ENCODE data around the gene TKFC.

The TKFC gene

DNA sequence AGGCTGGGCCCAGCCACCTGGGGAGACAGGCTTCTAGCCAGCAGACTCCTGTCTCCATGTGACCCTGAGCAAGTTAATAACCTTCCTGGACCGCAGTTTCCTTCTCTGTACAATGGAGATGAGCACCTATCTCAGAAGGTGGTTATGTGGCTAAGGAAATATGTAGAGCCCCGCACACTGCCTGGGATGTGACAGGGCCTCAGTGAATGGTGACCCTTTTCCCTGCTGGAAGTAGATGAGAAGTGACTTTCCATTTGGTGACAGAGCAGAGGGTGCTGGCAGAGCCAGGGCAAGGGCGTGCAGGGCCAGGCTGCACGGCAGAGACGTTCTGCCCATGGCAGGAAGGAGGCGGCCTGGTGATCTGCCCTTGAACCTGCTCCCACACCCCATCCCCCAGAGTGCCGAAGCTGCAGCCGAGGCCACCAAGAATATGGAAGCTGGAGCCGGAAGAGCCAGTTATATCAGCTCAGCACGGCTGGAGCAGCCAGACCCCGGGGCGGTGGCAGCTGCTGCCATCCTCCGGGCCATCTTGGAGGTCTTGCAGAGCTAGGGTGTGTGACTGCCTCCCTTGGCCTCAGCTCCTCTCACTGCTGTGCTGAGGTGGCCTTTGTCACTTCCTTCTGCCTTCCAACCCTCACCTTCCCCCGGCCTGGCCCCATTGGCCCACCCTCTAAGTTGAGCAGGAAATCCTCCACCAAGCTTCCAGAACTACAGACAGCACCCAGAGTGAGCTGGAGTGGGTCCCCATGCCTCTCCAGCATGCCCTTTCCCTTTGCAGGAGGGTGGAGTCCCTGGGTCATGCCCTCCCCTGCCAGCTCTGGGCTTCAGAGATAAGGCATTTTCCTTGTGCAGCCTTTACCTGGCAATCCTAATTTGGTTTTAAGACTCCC, 13.2 kb downstream of the TKFC start:
- peak; percentile 11 to 34 for DNase-seq

DNA sequence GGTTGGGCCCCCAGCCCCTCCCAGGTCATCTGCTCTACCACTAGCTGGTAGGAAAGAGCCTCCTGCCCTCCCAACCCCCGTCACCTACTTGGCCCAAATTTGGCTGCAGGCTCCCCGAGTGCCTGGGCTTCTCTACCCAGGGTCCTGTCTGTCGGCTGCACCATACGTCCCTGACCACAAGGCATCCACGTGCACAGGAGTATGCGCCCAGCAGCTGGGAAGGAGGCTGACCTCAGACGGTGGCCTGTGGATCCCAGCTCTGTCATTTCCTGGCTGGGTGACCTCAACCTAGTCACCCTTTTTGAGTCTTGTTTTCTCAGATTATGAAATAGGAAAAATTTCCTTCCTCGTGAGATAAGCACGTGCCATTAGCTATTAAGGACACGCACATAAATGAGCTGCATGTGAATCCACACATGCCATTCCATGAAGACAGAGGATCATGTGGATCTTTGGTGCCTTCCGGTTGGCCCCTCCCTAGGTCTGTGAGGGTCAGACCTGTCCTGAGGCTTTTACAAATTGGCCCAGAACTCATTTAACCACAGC, 15.0 kb downstream of the TKFC start:
- no peak for DNase-seq

DNA sequence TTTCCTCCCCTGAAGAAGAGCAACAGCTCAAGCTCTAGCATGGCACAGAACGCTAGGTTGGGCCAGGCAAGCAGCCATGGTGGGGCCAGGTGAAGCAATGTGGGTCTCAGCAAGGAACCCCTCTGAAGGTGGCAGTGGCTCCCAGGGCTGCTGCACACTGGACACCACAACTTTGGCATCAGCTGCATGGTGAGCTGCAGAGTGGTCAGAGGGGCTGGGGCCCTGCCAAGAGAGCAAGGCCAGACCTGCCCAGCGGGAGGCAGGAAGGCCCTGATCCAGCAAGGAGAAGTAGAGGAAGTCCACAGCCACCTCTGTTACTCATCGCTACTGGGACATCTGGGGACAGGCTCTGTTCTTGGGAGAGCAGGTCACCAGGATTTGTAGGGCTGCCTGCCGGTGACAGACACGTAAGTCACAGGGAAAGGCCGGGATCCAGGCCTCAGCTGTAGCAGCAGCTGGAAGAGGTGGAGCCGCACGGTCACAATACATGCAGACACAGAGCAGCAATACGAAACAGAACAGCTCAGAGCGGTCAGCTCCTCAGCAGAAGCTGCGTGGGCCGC, 16.2 kb downstream of the TKFC start:
- DNase-seq, result no peak

DNA sequence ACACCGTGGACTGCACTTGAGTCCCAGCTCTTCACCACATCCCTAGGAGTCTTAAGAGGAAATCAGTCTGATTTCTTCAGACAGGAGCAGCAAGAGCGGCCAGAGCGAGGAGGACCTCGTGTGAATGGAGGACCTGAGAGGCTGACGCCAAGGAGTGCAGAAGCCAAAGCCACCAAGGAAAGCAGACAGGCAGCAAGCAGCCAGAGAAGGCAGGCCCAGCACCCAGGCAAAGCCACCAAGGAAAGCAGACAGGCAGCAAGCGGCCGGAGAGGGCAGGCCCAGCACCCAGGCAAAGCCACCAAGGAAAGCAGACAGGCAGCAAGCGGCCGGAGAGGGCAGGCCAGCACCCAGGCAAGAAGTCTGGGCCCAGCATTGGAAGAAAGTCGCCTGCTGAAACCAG, 16.9 kb downstream of the TKFC start:
- no peak for DNase-seq

DNA sequence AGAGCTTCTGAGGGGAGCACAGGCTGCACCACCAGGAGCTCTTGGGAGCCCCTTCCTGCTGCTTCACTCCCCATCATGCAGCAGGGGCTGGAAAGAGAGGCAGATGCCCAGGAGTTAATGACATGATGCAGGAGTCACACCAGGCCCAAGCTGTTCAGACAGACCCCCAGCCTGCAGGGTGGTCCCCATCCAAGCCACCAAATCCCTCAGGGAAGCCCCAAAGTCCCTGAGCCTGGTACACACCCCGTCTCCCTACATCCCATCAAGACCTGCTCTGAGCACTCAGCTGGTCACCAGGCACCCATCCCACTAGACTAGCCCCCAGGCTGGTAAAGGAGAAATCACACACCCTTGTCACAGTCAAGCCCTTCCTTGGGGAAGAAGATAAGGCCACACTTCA, 17.3 kb downstream of the TKFC start:
- no peak for DNase-seq

DNA sequence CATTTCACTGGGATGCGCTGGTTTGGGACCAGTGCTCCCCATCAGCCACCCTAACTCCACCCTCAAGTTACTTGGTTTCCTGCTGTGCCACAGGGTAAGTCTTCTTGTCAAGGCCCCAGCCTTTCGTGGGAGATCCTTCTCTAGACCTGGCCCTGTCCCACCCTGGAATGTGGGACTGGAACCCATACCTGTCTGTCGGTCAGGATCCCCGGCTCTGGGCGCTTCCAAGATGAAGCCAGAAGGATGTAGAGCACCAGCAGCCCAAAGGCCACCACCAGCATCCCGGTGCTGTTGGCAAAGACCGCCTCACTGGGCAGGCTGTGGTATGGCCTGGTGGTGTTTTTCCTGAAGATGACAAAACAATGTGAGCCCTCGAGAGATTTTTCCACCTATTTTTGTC, 17.8 kb downstream of the TKFC start:
- no peak for DNase-seq

DNA sequence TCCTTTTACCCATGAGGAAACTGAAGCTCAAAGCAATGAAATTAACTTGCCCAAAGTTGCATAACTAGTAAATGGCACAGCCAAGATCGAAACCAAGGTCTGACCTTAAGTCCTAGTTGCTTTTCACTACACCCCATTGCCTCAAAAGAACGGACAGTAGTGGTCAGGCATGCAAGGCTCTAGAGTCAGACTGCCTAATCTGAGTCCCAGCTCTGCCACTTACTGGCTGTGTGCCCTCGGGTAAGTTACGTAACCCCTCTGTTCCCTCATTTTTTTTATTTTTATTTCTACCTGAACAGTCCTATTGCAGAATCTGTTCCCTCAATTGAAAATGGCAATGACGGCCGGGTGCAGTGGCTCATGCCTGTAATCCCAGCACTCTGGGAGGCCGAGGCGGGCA, 19.0 kb downstream of the TKFC start:
- DNase-seq, result no peak

DNA sequence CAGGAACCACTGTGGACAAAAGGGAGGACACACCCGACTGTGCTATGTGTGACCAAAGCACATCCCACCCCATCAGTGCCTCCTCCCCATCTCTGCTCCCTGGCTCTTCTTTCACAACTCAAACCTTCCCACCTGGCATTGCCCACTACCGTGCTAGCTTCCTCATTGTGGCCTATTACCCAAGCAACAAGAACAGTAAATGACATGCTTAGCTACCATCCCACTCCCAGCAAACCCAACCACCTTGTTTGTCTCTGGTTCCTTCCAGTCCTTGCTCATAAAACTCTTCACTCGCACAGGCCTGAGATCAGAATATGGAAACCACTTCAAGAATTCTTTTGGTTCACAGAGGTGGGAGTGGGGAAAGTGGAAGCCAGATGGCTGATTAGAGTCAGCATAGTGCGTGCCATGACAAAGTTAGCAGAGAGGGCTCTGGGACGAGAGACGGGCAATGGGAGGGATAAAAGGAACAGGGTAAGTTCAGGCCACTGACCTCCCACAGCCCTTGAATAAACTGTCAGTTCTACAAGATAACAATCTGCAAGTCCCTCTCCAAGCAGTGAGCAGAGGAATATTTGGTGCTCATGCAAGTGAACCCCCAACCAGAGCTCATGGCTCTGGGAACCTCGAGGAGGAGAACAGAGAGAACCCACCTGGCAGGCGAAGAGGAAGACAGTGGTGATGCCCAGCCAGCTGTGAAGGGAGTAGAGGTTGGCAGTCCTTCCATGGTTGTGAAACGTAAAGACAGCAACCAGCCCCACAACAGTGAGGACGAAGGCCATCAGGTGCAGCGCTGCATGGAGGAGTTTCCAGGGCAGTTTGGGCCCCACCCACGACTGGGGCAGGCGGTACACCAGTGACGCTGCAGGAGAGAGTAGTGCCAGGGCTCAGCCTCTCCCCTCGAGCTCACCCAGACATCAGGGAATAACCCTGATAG, 20.4 kb downstream of the TKFC start:
- no peak for DNase-seq

DNA sequence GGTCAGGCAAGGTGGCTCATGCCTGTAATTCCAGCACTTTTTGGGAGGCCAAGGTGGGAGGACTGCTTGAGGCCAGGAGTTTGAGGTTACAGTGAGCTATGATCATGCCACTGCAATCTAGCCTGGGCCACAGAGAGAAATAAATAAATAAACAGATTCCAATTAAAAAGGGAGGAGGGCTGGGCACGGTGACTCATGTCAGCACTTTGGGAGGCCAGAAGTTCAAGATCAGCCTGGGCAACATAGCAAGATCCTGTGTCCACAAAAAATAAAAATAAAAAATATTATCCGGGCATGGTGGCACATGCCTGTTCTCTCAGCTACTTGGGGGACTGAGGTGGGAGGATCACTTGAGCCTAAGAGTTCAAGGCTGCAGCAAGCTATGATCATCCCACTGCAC, 21.2 kb downstream of the TKFC start:
- DNase-seq, result no peak

DNA sequence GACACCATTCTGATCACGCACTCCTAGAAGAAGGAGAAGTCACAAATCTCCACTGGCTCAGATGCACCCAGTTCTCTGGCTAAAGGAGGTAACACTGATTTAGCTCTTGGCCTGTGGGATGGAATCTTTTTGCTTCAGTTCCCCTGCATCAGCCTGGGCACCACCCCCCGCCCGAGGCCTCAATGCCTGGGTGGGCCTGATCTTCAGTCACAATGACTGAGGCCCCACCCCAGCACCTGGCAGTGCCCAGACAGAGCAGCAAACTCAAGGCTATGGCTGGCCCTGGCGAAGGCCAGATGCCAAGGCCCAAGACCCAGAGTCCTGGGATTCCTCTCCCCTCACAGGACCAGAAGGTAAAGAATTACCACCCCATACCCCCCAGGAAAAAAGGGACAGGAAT, 23.7 kb downstream of the TKFC start:
- DNase-seq, result no peak

DNA sequence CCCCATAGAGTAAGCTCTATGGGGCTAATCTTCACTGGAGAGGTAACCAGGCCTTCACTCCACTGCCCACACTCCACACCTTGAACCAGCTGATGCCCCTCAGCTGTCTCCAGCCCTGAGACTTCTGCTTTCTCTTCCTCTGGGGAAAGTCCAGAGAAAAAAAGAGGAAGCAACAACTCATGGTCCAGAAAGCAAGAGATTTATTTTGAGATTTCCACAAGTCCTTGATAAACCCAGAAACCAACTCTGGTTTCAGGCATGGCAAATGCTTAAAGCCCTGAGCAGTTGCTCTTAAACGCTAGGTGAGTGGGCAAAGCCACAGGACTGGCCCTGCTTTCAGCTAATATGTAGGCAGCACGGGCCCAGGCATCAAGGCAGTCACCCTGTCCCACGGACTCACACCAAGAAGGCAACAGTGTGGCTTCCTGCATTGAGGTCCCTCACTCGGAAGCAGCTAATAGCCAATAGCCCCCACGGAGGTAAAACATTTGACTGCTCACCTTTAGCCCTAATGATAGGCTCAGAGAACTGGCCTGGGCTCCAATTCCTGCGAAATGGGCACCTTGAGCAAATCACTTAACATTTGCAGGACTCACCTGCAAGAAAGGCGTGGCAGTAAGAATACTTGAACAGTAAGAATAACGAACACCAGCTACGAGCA, 24.3 kb downstream of the TKFC start:
- DNase-seq, result peak; percentile 68 to 69

DNA sequence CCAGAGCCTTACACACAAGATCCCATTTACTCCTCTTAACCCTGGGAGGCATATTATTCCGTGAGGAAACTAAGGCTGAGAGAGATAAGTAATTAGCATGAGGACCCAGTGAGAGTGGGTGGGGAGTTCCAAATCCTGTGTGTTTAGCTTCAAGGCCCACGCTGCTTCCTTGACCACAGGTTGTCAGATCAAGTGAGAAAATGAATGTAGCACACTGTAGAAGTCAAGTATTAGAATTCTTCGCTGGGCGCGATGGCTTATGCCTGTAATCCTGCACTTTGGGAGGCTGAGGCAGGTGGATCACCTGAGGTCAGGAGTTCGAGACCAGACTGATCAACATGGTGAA, 24.8 kb downstream of the TKFC start:
- no peak for DNase-seq

DNA sequence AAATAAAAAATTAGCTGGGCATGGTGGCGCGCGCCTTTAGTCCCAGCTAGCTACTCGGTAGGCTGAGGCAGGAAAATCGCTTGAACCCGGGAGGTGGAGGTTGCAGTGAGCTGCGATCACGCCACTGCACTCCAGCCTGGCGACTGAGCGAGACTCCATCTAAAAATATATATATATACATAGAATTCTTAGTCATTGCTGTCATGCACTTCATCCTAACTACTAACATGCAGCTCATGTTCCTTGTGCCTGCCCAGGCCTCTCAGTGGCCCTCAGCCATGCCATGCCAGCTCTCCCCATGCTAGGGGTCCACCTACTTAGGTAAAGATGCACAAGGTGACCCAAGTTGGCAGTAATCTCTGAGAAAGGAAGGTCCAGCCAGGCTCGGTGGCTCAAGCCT, 25.5 kb downstream of the TKFC start:
- no peak for DNase-seq

DNA sequence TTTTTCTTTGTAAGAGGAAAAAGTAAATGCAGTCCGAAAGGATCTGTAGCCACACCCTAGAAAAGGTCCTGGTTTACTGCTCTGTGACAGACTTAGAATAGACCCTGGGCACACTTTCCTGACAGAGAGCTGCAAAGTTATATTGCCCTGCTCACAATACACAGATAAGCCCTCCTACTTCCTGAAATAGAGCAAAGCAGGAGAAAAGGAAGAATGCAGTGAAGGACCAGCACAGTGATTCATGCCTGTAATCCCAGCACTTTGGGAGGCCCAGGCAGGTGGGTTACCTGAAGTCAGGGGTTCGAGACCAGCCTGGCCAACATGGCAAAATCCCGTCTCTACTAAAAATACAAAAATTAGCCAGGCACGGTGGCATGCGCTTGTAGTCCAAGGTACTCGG, 26.5 kb downstream of the TKFC start:
- DNase-seq, result peak; percentile 44 to 49

DNA sequence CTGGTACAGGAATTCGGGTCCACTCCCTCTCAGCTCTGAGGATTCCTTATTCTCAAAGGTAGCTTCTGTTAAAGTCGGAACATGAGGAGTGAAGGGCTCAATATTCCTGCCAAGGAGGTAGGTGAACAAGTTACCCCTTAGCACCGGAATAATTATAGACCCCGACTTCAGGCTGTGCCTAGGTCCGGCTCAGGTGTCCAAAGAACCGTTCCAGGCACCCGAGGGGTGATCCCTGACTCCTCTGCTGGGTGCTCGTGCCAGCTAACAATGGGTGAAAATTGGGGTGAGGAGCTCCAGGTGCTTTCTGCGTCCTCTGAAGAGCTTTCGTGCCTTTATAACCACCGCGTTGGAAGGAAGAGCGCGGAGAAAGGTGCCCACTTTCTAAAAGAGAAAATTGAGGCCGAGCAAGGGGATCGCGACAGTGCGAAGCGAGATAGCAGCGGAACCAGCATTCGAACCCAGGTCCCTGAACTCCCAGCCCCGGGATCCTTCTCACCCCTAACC, 28.3 kb downstream of the TKFC start:
- DNase-seq, result no peak

DNA sequence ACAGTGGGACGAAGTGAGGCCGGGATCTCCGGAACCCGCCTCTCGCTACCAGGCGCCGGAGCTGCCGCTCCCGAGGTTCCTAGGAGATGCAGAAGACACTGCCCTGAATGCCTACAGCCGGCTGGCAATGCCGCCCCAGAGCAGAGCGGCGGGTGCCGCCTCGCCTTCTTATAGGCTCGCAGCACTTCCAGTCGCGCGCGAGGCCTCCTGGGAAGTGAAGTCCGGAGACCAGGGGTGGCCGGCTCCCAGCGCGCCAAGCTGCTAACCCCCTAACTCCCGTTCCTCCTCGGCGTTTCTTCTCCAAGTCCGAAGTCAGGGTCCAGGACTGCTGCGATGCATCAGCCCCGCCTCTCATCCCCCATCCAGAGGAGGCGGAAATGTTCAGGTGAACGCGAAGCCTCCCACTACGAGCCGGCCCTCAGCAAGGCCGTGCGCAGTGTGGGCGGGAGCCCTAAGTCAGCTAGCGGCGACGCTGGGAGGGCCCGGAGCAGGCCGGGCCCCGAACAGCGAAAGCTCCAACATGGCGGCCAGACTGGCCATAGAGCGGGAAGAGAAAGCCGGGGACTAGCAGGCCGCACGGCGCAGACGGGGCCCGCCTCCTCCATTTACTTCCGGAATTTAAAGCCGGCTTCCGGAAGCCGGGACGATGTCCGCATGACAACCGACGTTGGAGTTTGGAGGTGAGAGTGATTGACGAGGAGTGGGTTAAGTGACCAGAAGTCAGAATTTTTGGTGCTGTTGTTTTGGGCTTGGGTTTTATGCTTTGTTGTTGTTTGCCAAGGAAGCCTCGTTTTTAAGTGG, 28.9 kb downstream of the TKFC start, which contains the start of the genes CYB561A3 and TMEM138:
CYB561A3 (minus strand) TSS at position 142 of the 801 bp plus-strand sequence. CDS start 5,169 bp downstream, outside the sequence.
TMEM138 (plus strand) TSS at position 634 of the 801 bp plus-strand sequence. CDS start 2,017 bp downstream, outside the sequence.
- peak; percentile 94 to 96 for DNase-seq

DNA sequence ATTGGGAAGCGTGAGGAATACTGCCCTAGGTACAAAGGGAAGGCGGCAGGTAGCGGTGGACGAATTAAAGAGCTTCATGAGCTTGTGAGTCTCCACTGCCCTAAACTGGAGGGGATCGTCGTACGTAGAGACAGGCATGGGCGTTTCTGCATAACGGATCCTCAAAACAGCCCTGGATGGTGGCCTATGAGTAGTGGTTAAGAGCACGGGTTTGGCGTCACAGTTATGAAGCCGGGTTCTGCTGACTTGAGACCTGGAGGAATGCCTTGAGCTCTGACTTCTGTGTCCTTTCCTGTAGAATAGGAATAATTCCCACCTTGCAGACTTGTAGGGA, 29.5 kb downstream of the TKFC start:
- DNase-seq, result peak in 1 of 2 experiments; percentile 43

DNA sequence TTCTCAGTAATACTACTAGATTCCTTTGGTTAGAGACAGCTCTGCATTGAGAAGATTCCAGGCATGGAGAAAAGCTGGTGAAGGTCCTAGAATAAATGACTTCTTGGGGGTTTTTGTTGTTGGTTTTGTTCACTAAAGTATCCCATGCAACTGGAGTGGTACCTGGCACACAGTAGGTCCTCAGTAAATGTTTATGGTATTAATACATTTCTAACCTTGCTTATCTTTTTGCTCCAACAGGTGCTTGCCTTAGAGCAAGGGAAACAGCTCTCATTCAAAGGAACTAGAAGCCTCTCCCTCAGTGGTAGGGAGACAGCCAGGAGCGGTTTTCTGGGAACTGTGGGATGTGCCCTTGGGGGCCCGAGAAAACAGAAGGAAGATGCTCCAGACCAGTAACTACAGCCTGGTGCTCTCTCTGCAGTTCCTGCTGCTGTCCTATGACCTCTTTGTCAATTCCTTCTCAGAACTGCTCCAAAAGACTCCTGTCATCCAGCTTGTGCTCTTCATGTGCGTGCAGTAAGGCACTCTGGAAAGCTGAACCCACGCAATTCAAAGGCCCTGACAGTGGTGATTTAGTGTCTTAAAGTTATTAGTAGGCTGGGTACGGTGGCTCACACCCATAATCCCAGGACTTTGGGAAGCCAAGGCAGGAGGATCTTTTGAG, 31.1 kb downstream of the TKFC start:
- DNase-seq, result no peak

DNA sequence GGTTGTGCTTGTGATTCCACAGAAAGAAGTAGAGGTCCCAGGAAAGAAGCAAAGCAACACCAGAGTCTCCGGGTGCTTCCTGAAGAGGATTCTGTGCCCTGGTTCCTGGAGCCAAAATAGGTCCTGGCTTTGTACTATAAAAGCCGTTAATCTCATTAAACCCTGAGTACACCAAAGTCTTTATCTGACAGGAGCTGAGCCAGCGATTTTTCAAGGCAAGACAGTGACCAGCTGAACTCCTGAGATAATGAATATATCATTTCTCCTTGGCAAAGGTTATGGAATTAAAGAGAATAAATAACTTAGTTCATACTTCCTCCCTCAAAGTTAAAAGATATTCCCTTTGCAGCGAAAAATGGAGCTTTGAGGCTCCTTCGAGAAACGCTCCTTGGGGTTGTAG, 34.4 kb downstream of the TKFC start:
- no peak for DNase-seq

DNA sequence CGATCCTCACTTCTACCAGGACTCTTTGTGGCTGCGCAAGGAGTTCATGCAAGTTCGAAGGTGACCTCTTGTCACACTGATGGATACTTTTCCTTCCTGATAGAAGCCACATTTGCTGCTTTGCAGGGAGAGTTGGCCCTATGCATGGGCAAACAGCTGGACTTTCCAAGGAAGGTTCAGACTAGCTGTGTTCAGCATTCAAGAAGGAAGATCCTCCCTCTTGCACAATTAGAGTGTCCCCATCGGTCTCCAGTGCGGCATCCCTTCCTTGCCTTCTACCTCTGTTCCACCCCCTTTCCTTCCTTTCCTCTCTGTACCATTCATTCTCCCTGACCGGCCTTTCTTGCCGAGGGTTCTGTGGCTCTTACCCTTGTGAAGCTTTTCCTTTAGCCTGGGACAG, 35.6 kb downstream of the TKFC start:
- no peak for DNase-seq
